Activated CD4-positive, alpha-beta T cell treated with anti-CD3 and anti-CD28 coated beads, Interleukin-2, amount 50 U/mL, for 16 hours (primary cell): Measurements from ENCODE around the gene PRKAR1B.
"Not testable (repeated sequence)": the region's sequence is repeated elsewhere in the genome, so short reads cannot be mapped to it uniquely, and the experiment has no call there.

Experiments used
- DNase-seq: peaks from one replicate; pipeline ENCODE4 v3.0.0-alpha.2; 2020

PRKAR1B gene

DNA sequence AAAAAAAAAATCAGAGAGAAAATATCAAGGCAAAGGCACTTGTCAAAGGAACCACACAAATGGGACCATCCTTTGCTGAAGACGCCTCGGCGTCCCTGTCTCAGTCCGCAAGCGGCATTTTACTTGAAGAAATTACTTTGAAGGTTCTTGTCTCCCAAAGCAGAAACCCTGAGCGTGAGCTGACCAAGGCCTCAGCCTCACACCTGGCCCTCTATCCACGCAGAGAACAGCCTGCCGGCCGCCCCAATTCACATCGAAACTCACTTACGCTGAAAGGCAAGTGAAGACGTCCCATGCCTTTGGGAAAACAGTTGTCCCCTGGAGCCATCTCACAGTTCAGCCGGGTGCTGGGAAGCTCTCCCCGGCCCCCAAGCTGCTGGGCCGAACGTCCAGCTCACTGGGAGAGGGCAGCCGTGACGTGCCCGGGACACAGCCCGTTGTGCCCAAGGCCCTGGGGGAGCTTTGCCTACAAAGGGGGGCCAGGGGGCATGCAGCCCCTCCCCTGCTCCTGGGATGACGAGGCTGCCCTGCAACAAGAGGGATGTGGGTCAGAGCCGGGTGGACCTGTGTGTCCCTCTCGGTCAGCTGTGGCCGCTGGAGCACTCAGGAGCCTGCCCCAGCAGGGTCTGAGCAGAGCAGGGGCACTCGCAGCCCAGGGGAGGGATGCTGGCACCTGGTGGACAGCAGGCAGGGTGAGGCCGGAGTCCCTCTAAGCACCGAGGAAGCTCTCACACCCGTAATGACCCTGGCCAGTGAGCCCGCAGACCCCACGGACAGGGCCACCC lies 157.8 kb downstream of the PRKAR1B start:
- no peak for DNase-seq

- DNase-seq = no peak
Measured at GRCh38 chr7:568031-568951, 158.8 kb downstream of the PRKAR1B start.

- DNase-seq = no peak
Measured at GRCh38 chr7:567305-567883, 159.7 kb downstream of the PRKAR1B start.

DNA sequence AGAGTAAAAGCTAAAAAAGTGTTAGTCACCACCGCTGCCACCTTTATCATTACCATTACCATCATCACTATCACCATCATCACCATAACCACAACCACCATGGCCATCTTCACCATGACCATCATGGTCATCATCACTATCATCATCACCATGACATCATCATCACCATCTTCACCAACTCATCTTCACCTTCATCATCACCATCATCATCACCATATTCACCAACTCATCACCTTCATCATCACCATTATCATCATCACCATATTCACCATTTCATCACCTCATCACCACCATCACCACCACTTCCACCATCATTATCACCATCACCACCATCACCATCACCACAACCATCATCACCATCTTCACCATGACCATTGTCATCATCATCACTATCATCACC lies 161.0 kb downstream of the PRKAR1B start:
- DNase-seq = no peak

GRCh38 chr7:564176-564865 lies 162.8 kb downstream of the PRKAR1B start:
- no peak for DNase-seq

- no peak for DNase-seq
Measured at GRCh38 chr7:563629-564170, 163.4 kb downstream of the PRKAR1B start.

DNA sequence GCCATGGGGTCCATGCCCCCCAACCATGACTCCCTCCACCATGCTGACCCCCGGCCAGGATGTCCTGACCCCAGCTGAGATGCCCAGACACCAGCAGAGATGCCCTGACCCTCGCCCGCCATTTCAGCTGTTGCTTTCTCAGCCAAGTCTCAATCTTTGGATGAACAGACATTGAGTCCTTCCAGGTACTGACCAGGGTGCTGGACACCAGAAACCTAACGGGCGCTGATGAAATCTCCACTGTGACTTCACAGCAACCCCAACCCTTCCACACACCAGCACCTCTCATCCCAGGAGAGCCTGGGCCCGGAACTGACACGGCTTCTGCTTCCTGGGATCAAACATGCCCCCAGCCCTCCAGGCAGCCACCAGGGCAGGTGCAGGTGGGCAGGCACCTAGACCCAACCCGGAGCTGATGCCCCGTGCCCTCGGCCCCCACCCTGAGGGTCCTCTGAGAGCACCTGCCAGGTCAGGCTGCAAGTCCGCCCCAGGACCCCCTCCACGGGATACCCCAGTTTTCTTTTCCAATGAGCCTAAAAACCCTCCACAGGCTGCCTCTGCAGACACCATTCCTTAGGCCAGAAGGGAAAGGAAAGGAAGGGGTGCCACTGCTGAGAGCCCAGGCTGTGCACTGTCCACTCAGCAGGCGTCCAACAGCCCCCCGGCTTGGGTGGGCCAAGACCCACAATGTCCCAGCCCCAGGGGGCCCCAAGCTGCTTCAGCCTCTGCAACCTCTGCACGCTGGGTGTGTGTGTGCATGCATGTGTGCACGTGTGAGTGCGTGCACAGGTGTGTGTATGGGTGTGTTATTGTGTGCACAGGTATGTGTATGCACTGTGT lies 164.1 kb downstream of the PRKAR1B start:
- DNase-seq = no peak

- no peak for DNase-seq
Measured at GRCh38 chr7:562374-562675, 164.8 kb downstream of the PRKAR1B start.

DNA sequence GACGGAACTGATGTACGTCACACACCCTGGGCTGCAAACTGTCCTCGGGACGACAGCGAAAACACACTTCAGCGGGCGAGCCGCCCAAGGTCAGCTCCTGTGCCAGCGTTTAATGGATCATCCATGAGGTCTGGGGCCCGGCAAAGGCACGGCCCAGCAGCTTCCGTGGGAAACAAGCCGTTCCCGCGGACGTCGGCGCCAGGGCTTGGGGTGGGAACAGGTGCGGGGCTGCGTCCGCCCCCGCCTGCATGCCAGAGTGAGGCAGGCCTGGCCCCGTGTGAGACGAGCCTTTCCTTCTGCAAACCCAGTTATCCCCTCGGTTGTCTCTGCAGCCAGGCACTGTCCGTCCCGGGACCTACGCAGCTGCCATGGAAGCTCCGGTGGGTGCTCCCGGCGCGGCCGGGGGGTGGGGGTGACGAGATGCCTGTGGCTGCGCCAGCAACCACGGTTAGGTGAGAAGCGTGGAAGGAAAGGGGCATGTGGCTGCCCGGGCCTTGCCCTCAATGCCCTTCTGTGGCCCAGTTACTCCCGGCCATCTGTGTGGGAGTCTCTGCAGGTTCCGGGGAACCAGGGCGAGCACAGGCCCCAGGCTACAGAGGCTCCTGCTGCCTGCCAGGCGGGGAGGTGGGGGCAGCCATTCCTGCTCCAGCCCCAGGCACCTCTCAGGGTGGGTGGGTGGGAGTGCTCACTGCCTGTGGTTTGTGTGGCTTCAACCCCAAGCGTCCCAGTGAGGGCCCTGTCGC lies 165.3 kb downstream of the PRKAR1B start:
- DNase-seq = no peak

DNA sequence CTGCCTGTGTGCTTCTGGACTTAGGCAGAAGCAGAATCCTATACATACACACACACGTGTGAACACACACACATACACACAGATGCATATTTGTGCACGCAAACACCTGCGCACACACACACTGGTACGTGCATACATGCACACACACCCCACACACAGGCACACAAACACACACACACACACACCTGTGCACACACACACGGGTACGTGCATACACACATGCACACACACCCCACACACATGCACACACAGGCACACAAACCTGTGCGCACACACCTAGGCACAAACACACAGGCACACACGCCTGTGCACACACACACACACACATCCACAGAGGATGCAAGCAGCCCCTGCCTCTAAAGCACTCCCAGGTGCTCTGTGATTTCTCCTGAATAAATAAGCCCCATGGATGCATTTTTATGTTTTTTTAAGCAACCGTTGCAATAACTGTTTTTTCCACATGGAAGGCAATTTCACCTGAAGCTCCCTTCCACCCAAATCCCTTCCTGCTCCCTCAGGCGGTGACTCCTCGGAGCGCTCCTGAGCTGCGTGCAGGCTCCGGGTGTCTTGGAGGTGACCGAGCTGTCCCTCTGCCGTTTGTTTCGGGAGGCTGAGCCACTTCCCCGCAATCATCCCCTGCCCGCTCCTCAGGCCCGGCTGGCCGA lies 166.0 kb downstream of the PRKAR1B start:
- DNase-seq = no peak

DNA sequence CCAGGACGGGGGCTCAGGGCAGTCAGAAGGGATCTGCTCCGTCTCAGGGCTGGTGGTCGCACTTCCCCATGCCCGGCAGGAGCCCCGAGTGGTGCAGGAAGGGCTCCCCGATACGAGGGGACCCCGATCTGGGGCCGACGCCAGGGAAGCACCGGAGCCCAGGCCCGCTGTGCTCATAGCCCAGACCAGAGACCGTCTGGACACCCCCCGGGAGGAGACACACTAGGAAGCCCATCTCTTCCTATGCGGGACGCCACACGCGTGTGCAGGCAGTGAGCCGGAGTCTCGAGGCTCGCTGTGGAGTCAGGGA lies 167.7 kb downstream of the PRKAR1B start:
- DNase-seq = no peak

- no peak for DNase-seq
Measured at GRCh38 chr7:557558-557881, 169.6 kb downstream of the PRKAR1B start.

DNA sequence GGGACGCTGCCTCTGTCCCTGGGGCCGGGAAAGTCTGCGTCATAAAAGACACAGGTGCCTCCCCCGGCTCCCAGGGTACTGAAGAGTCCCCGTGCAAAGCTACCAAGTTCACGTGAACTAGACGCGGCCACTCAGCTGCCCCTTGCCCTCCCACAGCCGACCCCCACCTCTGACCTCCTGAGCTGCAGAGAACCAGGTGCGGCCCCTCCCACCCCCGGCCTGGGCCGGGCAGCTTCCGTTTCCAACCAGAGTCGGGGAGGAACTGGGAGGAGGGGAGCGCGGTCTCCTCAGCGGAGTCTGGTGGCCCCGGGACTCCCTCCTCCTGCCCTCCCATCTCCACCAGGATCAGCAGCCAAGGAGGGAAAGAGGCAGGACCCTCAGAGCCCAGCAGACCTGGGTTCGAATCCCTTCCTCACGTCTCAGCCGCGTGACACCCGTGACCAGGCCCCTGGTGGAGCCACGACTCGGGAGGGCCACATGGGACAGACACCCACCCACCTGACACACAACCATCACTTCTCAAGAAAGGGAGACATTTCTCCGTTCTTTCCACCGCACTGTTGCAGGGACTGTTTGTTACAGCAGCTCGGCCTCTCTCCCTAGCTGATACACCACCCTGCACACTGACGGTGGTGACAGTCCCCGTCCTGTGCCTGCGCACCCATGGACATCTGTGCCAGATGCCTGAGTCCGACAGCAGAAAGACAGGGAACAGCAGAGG lies 170.1 kb downstream of the PRKAR1B start:
- no peak for DNase-seq

DNA sequence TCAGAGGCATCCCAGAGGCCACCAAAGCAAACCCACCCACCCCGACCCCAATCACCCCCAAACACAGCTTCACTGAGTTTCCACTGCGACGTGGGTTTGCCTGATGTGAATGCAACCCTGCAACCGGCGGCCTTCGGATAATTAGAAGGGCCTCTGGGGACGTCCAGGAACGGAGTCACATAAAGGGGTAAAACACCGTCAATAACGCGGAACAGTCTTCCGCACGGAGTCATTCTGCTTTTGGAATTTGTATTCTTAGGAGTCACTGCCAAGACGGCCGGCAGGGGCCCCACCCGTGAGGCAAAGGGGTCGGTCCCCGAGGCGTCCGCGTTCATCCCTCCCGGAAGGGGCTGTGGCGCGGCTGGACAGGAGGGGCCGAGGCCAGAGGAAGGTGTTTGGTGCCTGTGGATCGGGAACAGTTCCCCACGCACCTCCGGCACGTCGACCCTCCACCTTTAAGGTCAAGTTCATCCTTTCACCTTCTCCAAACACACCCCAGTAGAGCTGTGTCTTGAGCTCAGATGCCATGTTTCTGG lies 170.7 kb downstream of the PRKAR1B start:
- DNase-seq = no peak

DNA sequence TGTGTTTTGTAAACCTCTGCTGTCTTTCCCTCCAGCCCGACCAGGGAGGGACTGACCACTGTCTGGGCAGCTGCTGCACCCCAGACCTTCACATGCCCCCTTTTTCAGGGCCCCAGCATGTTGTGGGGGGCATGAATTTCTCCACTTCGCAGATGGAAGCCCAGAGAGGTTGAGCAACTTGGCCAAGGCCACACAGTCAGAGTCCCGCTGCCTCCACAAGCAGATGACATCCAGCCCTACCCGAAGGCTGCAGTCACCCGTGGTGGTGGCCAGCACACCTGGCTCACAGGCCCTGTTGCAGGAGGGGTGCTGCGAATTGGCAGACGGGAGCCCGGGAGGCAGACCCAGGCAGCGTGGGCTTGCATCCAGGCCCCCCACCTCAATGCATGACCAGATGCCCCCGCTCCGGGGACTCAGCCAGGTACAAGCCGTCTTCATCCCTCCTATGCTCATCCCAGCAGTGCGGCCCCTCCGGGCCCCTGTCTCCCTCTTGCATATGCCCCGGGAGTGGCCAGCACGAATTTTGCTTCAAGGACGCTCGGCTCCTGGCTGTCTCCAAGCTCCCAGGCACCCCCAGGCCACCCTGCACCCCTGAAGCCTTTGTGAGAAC lies 171.4 kb downstream of the PRKAR1B start:
- no peak for DNase-seq

GRCh38 chr7:553636-554111 lies 173.4 kb downstream of the PRKAR1B start:
- DNase-seq = no peak

- DNase-seq = no peak
Measured at GRCh38 chr7:552868-553635, 174.0 kb downstream of the PRKAR1B start.

GRCh38 chr7:552151-552867 lies 174.8 kb downstream of the PRKAR1B start:
- DNase-seq = not testable (repeated sequence)
